ENCODE measurements around the gene OLR1. TPM values are rescaled to one million over a fixed set of nuclear protein-coding genes. Genes with fewer than 3 reads are reported as not detected.

The OLR1 gene
- total and polyA plus RNA-seq, 2 of the 4 experiments (the other 2 are of a cell fraction) = 3.2 to 4.1 TPM

GRCh38 chr12:10154145-10154496 is 17.8 kb downstream of the OLR1 start:
- no peak overlapping the region for H3K4me3 ChIP-seq (ENCODE audit: insufficient read depth, low read depth, low read length)
- in situ Hi-C loops (cut with MboI; ENCODE audit: low sequenced_read_pairs) = loop anchor here (5.0 kb wide), 1 partner anchor 38 kb away; no protein-coding TSS in a partner anchor

More at GRCh38 chr12:10154145-10154496, 17.8 kb downstream of the OLR1 start:
- peak overlapping the region; percentile 97 for H4K5ac ChIP-seq (ENCODE audit: low read depth, low read length)
- peak overlapping the region; percentile 98 for H2BK120ac ChIP-seq (ENCODE audit: low read depth, low read length)
- H3K27ac ChIP-seq (ENCODE audit: insufficient read depth, low read length) = peak overlapping the region; percentile 68
- H3K9me3 ChIP-seq (ENCODE audit: control insufficient read depth, insufficient read depth, low read length) = no peaks in the 10 kb centered on the region
- peak overlapping the region; percentile 93 for H3K14ac ChIP-seq (replicated peaks; ENCODE audit: low read depth, low read length)
- intact Hi-C loops (cut with micrococcal nuclease) (no loop called here), dilution Hi-C loops (cut with HindIII; ENCODE audit: low sequenced_read_pairs, unreplicated experiment) (no loop called here)
- H2AFZ ChIP-seq (replicated peaks; ENCODE audit: low read length, poor library complexity) = peak overlapping the region; percentile 98
- H3K56ac ChIP-seq (ENCODE audit: extremely low read depth, insufficient read depth, low read length) = no peak overlapping the region
- peak overlapping the region; percentile 79; the same call in 2 of the 3 replicates for H2BK15ac ChIP-seq (ENCODE audit: low read depth, low read length)
- no TSS peak for BruUV-seq (replicated peaks)
- H3K4ac ChIP-seq (ENCODE audit: low read depth, low read length) = peak overlapping the region; percentile 95
- no peaks in the 10 kb centered on the region for H3K79me1 ChIP-seq (ENCODE audit: low read depth in 1 of 2, low read length in 2 of 2)
- no peaks in the 10 kb centered on the region for H4K20me1 ChIP-seq (ENCODE audit: insufficient read depth, low read length)
- no peak overlapping the region for H2BK5ac ChIP-seq (ENCODE audit: low read depth, low read length, poor library complexity, severe bottlenecking)
- H2BK20ac ChIP-seq (ENCODE audit: low read depth, low read length) = peak overlapping the region; percentile 45
- peak overlapping the region; percentile 75; the same call in 1 of the 2 replicates for H3K4me2 ChIP-seq (ENCODE audit: low read depth, low read length)
- H2AK5ac ChIP-seq (ENCODE audit: low read depth, low read length) = peak overlapping the region; percentile 36
- peak overlapping the region; percentile 42 to 94 for H4K8ac ChIP-seq (ENCODE audit: low read depth in 2 of 2, low read length in 2 of 2)
- peaks cover 8% of the 10 kb centered on the region for H3K4me1 ChIP-seq (ENCODE audit: control insufficient read depth, insufficient read depth, low read length)
- TF ChIP-seq RAD21 (IDR thresholded peaks at IDR 0.05; ENCODE audit: low read length) = no peak
- TF ChIP-seq MAFK (IDR thresholded peaks at IDR 0.05; ENCODE audit: low read depth, low read length) = no peak
- no peaks in the 10 kb centered on the region for H3K9me1 ChIP-seq (ENCODE audit: insufficient read depth, low read length)
- H3K36me3 ChIP-seq (ENCODE audit: control insufficient read depth, insufficient read depth, low read length) = no peaks in the 10 kb centered on the region
- peak overlapping the region; percentile 44; the same call in 1 of the 2 replicates for H3K23ac ChIP-seq (ENCODE audit: low read depth, low read length)
- ATAC-seq (ENCODE audit: low read depth) = no peak
- no peak for DNase-seq
- peak overlapping the region; percentile 53 for H2AK9ac ChIP-seq (replicated peaks; ENCODE audit: low read depth, low read length, poor library complexity)
- ChIA-PET CTCF (interaction anchor here (0.9 to 2.6 kb wide), 3 partner anchors 11 to 404 kb away, joined by 3 to 31 read pairs (median 6); no protein-coding TSS in a partner anchor), POLR2A (ENCODE audit: unreplicated experiment) (interaction anchor here (0.9 kb wide), 1 partner anchor 59 kb away, joined by 3 read pairs; no protein-coding TSS in a partner anchor)
- no CpG with 5 or more reads among the region's 6 CpGs for WGBS, 2 experiments (ENCODE audit: extremely low coverage in 2 of 2, insufficient read length in 1 of 2)
- H3K9ac ChIP-seq (ENCODE audit: low read depth, low read length) = no peak overlapping the region
- no peaks in the 10 kb centered on the region for H3K27me3 ChIP-seq (ENCODE audit: control insufficient read depth, insufficient read depth, low read length)
- H3K18ac ChIP-seq (ENCODE audit: low read depth, low read length) = peak overlapping the region; percentile 85
- H4K91ac ChIP-seq (ENCODE audit: insufficient read depth, low read depth, low read length) = peak overlapping the region; percentile 90

Measured in IMR-90 (cell line).